Effector memory CD8-positive, alpha-beta T cell (primary cell): ENCODE data around the gene SULT1A2.
"Not testable (repeated sequence)": the region's sequence is repeated elsewhere in the genome, so short reads cannot be mapped to it uniquely, and the experiment has no call there.

Experiments
- ATAC-seq: fragments of 150-1000 bp; cut with Tn5 transposase; replicated peaks from 2 replicates; pipeline ENCODE4 v1.10.0; 2021; ENCODE audit warnings: mild to moderate bottlenecking, moderate library complexity
- DNase-seq, 3 experiments: peaks; one replicate each; pipeline ENCODE4 v3.0.0; 2021
- H3K27ac Mint-ChIP-seq, 2 donors: one replicate each; pipeline ENCODE4 v1.8.0; 2022; ENCODE audit warnings: mild to moderate bottlenecking in 2 of 2, mixed read lengths in 2 of 2, moderate library complexity in 2 of 2
- H3K27me3 Mint-ChIP-seq, 2 donors: one replicate each; pipeline ENCODE4 v1.8.0; 2022; ENCODE audit warnings: mixed read lengths in 2 of 2
- H3K36me3 Mint-ChIP-seq: one replicate; pipeline ENCODE4 v1.8.0; 2022; ENCODE audit warnings: mild to moderate bottlenecking, moderate library complexity, mixed read lengths; ENCODE audit not compliant: insufficient read depth
- H3K4me1 Mint-ChIP-seq, 2 donors: one replicate each; pipeline ENCODE4 v1.8.0; 2022; ENCODE audit warnings: low read depth in 2 of 2, mixed read lengths in 2 of 2
- H3K4me3 Mint-ChIP-seq, 2 donors: one replicate each; pipeline ENCODE4 v1.8.0; 2022; ENCODE audit warnings: mild to moderate bottlenecking in 2 of 2, mixed read lengths in 2 of 2, moderate library complexity in 2 of 2
- H3K9me3 Mint-ChIP-seq, 2 donors: one replicate each; pipeline ENCODE4 v1.8.0; 2022; ENCODE audit warnings: mixed read lengths in 2 of 2

SULT1A2 gene

GRCh38 chr16:28616224-28616577, 19.4 kb upstream of the SULT1A2 start:
- not testable (repeated sequence) for ATAC-seq, H3K4me3 Mint-ChIP-seq, DNase-seq, H3K27me3 Mint-ChIP-seq, H3K9me3 Mint-ChIP-seq, H3K4me1 Mint-ChIP-seq
- Mint-ChIP-seq H3K36me3 (peaks cover 11% of the 10 kb centered on the region), H3K27ac (peak overlapping the region in 1 of 2 donors; percentile 9)

- not testable (repeated sequence) for DNase-seq, ATAC-seq, H3K4me1 Mint-ChIP-seq, H3K4me3 Mint-ChIP-seq, H3K27me3 Mint-ChIP-seq, H3K9me3 Mint-ChIP-seq
- Mint-ChIP-seq H3K27ac (peak overlapping the region in 1 of 2 donors; percentile 56), H3K36me3 (peaks cover 11% of the 10 kb centered on the region)
Measured at GRCh38 chr16:28615486-28616223, 18.8 kb upstream of the SULT1A2 start.

- peaks cover 11% of the 10 kb centered on the region for H3K36me3 Mint-ChIP-seq
- H3K9me3 Mint-ChIP-seq, H3K27ac Mint-ChIP-seq, ATAC-seq, H3K27me3 Mint-ChIP-seq, H3K4me1 Mint-ChIP-seq, DNase-seq, H3K4me3 Mint-ChIP-seq: not testable (repeated sequence)
Measured at GRCh38 chr16:28614561-28614960, 17.7 kb upstream of the SULT1A2 start.

GRCh38 chr16:28613912-28614311, 17.1 kb upstream of the SULT1A2 start:
- DNase-seq, H3K9me3 Mint-ChIP-seq, H3K4me1 Mint-ChIP-seq, H3K4me3 Mint-ChIP-seq, H3K27me3 Mint-ChIP-seq, H3K27ac Mint-ChIP-seq, ATAC-seq: not testable (repeated sequence)
- peaks cover 11% of the 10 kb centered on the region for H3K36me3 Mint-ChIP-seq

GRCh38 chr16:28612359-28613280, 15.8 kb upstream of the SULT1A2 start:
- H3K27ac Mint-ChIP-seq, H3K9me3 Mint-ChIP-seq, H3K4me3 Mint-ChIP-seq, H3K4me1 Mint-ChIP-seq, H3K27me3 Mint-ChIP-seq, DNase-seq, H3K36me3 Mint-ChIP-seq: not testable (repeated sequence)
- ATAC-seq = peak; percentile 98

- H3K4me1 Mint-ChIP-seq = peaks cover 0 to 7% of the 10 kb centered on the region in 2 donors
- no peaks in the 10 kb centered on the region for H3K9me3 Mint-ChIP-seq
- no peaks in the 10 kb centered on the region for H3K27me3 Mint-ChIP-seq
- peaks cover 5% of the 10 kb centered on the region for H3K36me3 Mint-ChIP-seq
- no peak for DNase-seq
- no peak overlapping the region for H3K4me3 Mint-ChIP-seq
- peak overlapping the region in 1 of 2 donors; percentile 87 for H3K27ac Mint-ChIP-seq
- no peak for ATAC-seq
Measured at GRCh38 chr16:28610595-28611191, 13.8 kb upstream of the SULT1A2 start.

GRCh38 chr16:28609631-28610594, 13.1 kb upstream of the SULT1A2 start, which contains the start of gene SULT1A1:
Gene SULT1A1 (minus strand): TSS chr16:28610044. CDS start chr16:28608855, 1,189 bp downstream.
- Mint-ChIP-seq H3K27ac (peak within 1 kb of the TSS in 1 of 2 donors; percentile 87), H3K9me3 (no peaks in the 10 kb centered on the region), H3K36me3 (peaks cover 5% of the 10 kb centered on the region), H3K27me3 (no peaks in the 10 kb centered on the region), H3K4me1 (peaks cover 0 to 7% of the 10 kb centered on the region in 2 donors), H3K4me3 (peak within 1 kb of the TSS in 1 of 2 donors; percentile 19)
- DNase-seq = no peak
- no peak for ATAC-seq

- H3K36me3 Mint-ChIP-seq, H3K4me1 Mint-ChIP-seq, H3K9me3 Mint-ChIP-seq, DNase-seq, H3K27me3 Mint-ChIP-seq, ATAC-seq: not testable (repeated sequence)
- Mint-ChIP-seq H3K4me3 (peak overlapping the region in 1 of 2 donors; percentile 19), H3K27ac (peak overlapping the region in 1 of 2 donors; percentile 32)
Measured at GRCh38 chr16:28608867-28609596, 12.2 kb upstream of the SULT1A2 start.

GRCh38 chr16:28608496-28608808, 11.6 kb upstream of the SULT1A2 start:
- H3K27ac Mint-ChIP-seq, H3K4me1 Mint-ChIP-seq: not testable (repeated sequence)

GRCh38 chr16:28607681-28608495, 11.0 kb upstream of the SULT1A2 start:
- not testable (repeated sequence) for H3K4me3 Mint-ChIP-seq, ATAC-seq, H3K9me3 Mint-ChIP-seq, H3K27ac Mint-ChIP-seq, DNase-seq, H3K27me3 Mint-ChIP-seq, H3K4me1 Mint-ChIP-seq, H3K36me3 Mint-ChIP-seq

More at GRCh38 chr16:28608496-28608808, 11.6 kb upstream of the SULT1A2 start:
- H3K27me3 Mint-ChIP-seq, DNase-seq, H3K4me3 Mint-ChIP-seq, H3K9me3 Mint-ChIP-seq, ATAC-seq, H3K36me3 Mint-ChIP-seq: not testable (repeated sequence)

- Mint-ChIP-seq H3K9me3 (no peaks in the 10 kb centered on the region), H3K4me1 (peaks cover 0 to 7% of the 10 kb centered on the region in 2 donors), H3K4me3 (no peak overlapping the region), H3K27me3 (no peaks in the 10 kb centered on the region), H3K27ac (no peak overlapping the region), H3K36me3 (peaks cover 5% of the 10 kb centered on the region)
- ATAC-seq (no peak), DNase-seq (no peak)
Measured at GRCh38 chr16:28607116-28607623, 10.3 kb upstream of the SULT1A2 start.
